Measurements from ENCODE around the gene POLR3H.
"Not testable (repeated sequence)": the region's sequence is repeated elsewhere in the genome, so short reads cannot be mapped to it uniquely, and the experiment has no call there.

The POLR3H gene, protein sequence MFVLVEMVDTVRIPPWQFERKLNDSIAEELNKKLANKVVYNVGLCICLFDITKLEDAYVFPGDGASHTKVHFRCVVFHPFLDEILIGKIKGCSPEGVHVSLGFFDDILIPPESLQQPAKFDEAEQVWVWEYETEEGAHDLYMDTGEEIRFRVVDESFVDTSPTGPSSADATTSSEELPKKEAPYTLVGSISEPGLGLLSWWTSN

DNA sequence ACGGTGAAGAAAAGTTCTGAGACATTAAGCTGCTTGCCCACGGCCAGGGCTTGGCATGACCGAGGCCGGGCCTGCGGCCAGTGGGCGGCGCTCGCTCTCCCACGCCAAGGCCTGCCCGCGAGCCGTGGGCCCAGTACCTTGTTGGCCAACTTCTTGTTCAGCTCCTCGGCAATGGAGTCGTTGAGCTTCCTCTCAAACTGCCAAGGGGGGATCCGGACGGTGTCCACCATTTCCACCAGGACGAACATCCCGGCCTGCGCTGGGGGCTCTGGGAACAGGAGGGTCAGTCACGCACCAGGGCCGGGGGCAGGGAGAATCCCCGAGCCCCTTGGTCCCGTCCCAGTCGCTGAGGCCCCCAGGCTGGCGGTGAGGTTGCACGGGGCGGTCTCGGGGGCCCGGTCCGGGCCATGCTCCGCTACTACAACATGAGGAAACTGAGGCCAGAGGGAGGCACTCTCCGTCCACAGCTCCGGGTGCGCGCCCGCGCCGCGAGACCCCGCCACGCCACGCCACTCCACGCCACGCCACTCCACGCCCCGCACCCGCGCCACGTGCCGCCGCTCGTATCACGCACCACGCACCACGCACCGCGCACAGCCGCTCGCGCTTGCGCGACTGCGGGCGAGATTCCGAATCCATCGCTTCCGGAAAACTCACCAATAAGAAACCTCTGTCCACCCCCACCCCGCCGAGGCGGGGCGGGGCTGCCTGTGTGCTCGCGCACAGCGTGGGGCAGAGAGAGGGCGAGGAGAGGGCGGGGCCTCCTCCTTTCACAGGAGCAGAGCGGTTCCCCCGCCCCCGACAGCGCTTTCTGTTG is at the start of gene POLR3H:
POLR3H (minus strand) TSS at position 617 of the 817 bp plus-strand sequence; CDS start at position 248, 369 bp downstream.
- H3K4me1 ChIP-seq (ENCODE audit: insufficient read depth, low read length), result peaks cover 18% of the 10 kb centered on the region
- peaks cover 4% of the 10 kb centered on the region for H3K36me3 ChIP-seq (ENCODE audit: insufficient read depth, low read length)
- peak within 1 kb of the TSS; percentile 66 for H3K4me3 ChIP-seq (ENCODE audit: low read length)
- no peaks in the 10 kb centered on the region for H3K27me3 ChIP-seq (ENCODE audit: insufficient read depth, low read length)
- H3K9me3 ChIP-seq (ENCODE audit: low read length), result no peaks in the 10 kb centered on the region
- peak within 1 kb of the TSS; percentile 71 for H2AFZ ChIP-seq (ENCODE audit: low read depth, low read length)

DNA sequence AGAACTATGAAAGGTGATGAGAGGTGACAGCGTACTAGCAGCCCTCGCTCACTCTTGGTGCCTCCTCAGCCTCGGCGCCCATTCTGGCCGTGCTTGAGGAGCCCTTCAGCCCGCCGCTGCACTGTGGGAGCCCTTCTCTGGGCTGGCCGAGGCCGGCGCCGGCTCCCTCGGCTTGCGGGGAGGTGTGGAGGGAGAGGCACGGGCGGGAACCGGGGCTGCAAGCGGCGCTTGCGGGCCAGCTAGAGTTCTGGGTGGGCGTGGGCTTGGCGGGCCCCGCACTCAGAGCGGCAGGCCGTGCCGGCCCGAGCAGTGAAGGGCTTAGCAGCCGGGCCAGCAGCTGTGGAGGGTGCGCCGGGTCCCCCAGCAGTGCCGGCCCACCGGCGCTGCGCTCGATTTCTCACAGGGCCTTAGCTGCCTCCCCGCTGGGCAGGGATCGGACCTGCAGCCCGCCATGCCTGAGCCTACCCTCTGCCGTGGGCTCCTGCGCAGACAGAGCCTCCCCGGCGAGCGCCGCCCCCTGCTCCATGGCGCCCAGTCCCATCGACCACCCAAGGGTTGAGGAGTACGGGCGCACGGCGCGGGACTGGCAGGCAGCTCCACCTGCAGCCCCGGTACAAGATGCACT is 49.2 kb upstream of the POLR3H start:
- not testable (repeated sequence) for H3K27me3 ChIP-seq (ENCODE audit: insufficient read depth, low read length); H2AFZ ChIP-seq (ENCODE audit: low read depth, low read length); H3K4me3 ChIP-seq (ENCODE audit: low read length); H3K9me3 ChIP-seq (ENCODE audit: low read length); H3K36me3 ChIP-seq (ENCODE audit: insufficient read depth, low read length)
- H3K4me1 ChIP-seq (ENCODE audit: insufficient read depth, low read length), result peaks cover 11% of the 10 kb centered on the region

DNA sequence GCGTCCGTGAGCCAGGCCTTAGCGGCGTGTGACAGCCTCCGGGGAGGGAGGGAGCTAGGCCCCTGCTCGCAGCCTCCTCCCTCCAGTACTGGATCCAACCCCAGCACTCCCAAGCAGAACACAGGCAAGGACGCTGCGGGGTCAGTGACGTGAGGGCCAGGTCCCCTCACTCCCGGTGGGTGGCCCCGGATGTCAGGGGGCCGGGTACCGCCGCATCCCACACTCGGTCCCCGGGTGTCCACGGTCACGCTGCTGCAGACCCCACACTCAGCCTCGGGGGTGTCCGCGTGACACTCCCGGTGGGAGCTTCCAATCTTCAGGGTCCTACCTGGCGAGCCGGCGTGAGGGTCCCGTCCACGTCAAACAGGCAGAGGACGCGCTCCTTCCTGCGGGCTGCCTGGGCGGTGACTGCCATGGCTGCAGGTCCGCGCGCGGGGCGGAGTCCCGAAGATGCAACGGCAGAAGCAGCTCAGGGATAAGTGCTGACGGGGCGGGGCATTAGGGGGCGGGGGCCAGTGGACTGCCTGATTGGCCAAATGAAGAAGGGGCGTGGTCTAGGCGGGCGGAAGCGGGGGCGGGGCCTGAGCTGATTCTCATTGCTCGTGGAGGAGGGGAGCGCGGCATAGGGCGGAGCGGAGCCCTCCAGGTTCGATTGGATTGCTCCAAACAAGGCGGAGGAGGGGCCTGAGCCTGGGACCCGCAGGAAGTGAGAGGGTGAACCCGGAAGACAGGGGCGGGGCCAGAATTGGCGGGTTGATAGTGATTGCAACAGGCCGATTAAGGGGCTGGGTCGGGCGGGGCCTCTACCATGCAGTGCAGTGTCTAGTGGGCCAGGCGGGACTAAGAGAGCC is 45.3 kb upstream of the POLR3H start, which contains the start of gene PMM1:
PMM1 (minus strand) TSS at position 450 of the 851 bp plus-strand sequence; CDS start at position 415, 35 bp downstream.
- no peaks in the 10 kb centered on the region for H3K9me3 ChIP-seq (ENCODE audit: low read length)
- peaks cover 10% of the 10 kb centered on the region for H3K4me1 ChIP-seq (ENCODE audit: insufficient read depth, low read length)
- H3K4me3 ChIP-seq (ENCODE audit: low read length), result peak within 1 kb of the TSS; percentile 77
- H3K27me3 ChIP-seq (ENCODE audit: insufficient read depth, low read length), result no peaks in the 10 kb centered on the region
- peak within 1 kb of the TSS; percentile 27 for H2AFZ ChIP-seq (ENCODE audit: low read depth, low read length)
- H3K36me3 ChIP-seq (ENCODE audit: insufficient read depth, low read length), result peaks cover 4% of the 10 kb centered on the region

DNA sequence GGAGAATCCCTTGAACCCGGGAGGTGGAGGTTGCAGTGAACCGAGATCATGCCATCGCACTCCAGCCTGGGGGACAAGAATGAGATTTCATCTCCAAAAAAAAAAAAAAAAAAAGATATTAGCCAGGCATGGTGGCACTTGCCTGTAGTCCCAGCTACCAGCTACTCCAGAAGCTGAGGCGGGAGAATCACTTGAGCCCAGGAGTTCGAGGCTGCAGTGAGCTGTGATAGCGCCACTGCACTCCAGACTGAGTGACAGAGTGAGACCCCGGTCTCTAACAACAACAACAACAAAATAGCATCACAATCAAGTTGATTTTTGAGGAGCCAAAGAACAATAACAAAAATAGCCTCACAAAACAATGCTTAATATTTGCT is 43.1 kb upstream of the POLR3H start:
- Histone ChIP-seq H3K4me3 (ENCODE audit: low read length) (no peak overlapping the region), H2AFZ (ENCODE audit: low read depth, low read length) (no peak overlapping the region), H3K4me1 (ENCODE audit: insufficient read depth, low read length) (peaks cover 10% of the 10 kb centered on the region), H3K27me3 (ENCODE audit: insufficient read depth, low read length) (no peaks in the 10 kb centered on the region), H3K36me3 (ENCODE audit: insufficient read depth, low read length) (peaks cover 10% of the 10 kb centered on the region), H3K9me3 (ENCODE audit: low read length) (no peaks in the 10 kb centered on the region)

DNA sequence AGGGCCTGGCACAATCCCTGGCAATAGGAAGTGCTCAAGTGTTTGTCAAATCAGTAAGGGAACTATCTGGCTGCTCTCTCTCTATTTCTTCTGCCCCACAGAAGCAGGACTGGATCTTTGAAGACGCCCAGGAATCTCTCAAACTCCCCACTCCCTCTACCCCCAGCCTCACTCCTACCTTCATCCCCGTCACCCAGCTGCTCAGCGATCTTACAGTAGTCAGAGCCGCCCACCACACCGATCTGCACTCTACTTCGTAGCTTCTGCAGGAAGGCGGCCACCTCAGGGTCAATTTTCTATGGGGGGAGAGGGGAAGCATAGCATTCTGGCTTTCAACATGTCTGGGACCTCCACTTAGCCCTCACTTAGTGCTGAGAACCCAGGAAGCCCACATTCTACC is 41.6 kb upstream of the POLR3H start:
- Histone ChIP-seq H2AFZ (ENCODE audit: low read depth, low read length) (no peak overlapping the region), H3K4me3 (ENCODE audit: low read length) (no peak overlapping the region), H3K4me1 (ENCODE audit: insufficient read depth, low read length) (peaks cover 10% of the 10 kb centered on the region), H3K27me3 (ENCODE audit: insufficient read depth, low read length) (no peaks in the 10 kb centered on the region), H3K9me3 (ENCODE audit: low read length) (no peaks in the 10 kb centered on the region), H3K36me3 (ENCODE audit: insufficient read depth, low read length) (peaks cover 10% of the 10 kb centered on the region)

DNA sequence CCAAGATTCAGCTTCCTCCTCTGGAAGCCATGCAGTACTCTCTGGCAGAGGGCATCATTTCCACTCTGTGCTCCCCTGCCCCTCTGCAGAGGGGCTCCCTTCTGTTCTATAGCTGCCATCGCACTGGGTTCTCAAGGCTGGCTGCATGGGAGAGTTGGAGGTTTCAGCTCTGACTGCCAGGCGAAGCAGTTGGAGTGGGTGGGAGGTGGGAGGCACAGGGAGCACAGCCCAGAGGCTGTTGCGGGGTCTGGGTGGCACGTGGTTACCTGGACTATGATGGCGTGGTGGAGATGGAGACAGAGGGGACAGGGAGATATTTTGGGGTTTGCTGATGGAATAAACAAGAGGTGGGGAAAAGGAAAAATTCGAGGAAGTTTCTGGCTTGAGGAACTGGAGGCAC is 40.6 kb upstream of the POLR3H start:
- Histone ChIP-seq H3K4me3 (ENCODE audit: low read length) (no peak overlapping the region), H3K27me3 (ENCODE audit: insufficient read depth, low read length) (no peaks in the 10 kb centered on the region), H3K4me1 (ENCODE audit: insufficient read depth, low read length) (peaks cover 8% of the 10 kb centered on the region), H3K9me3 (ENCODE audit: low read length) (no peaks in the 10 kb centered on the region), H2AFZ (ENCODE audit: low read depth, low read length) (no peak overlapping the region), H3K36me3 (ENCODE audit: insufficient read depth, low read length) (peaks cover 13% of the 10 kb centered on the region)

DNA sequence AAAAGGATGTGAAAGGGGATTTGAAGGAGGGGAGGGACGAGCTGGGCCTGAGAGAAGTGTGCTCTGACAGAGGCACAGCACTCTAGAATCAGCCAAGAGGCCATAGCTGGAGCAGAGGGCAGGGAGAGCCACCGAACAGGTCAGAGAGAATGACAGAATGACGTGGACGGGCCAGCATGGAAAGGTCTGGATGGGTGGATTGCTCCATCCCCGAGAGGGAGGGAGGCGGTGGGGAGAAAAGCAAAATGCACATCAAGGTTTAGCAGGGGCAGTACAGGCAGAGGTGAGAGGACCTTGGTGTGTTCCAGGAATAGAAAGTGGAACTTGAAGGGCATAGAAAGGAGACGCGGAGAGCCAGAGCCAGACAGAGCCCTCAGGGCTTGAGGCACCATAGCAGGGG is 38.4 kb upstream of the POLR3H start:
- H3K36me3 ChIP-seq (ENCODE audit: insufficient read depth, low read length), result peaks cover 24% of the 10 kb centered on the region
- H3K4me3 ChIP-seq (ENCODE audit: low read length), result no peak overlapping the region
- H2AFZ ChIP-seq (ENCODE audit: low read depth, low read length), result no peak overlapping the region
- H3K4me1 ChIP-seq (ENCODE audit: insufficient read depth, low read length), result no peaks in the 10 kb centered on the region
- no peaks in the 10 kb centered on the region for H3K27me3 ChIP-seq (ENCODE audit: insufficient read depth, low read length)
- H3K9me3 ChIP-seq (ENCODE audit: low read length), result no peaks in the 10 kb centered on the region

DNA sequence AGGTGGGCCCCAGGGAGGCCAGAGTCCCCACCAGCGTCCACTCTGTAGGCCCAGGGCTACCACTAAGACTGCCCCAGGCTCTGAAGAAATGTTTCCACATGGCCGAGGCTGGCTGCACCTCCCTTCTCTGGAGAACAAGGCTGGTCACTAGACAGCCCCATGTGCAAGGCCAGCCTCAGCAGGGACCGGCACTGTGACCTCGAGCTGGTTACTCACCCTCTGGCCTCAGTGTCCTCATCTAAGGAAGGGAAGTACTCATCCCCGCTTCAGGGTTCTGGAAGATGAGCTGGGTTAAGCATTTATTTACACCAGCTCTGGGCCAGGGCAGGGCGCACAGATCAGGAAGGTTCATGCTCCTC is 35.7 kb upstream of the POLR3H start:
- Histone ChIP-seq H2AFZ (ENCODE audit: low read depth, low read length) (no peak overlapping the region), H3K27me3 (ENCODE audit: insufficient read depth, low read length) (no peaks in the 10 kb centered on the region), H3K4me3 (ENCODE audit: low read length) (no peak overlapping the region), H3K4me1 (ENCODE audit: insufficient read depth, low read length) (no peaks in the 10 kb centered on the region), H3K9me3 (ENCODE audit: low read length) (no peaks in the 10 kb centered on the region), H3K36me3 (ENCODE audit: insufficient read depth, low read length) (peaks cover 34% of the 10 kb centered on the region)

DNA sequence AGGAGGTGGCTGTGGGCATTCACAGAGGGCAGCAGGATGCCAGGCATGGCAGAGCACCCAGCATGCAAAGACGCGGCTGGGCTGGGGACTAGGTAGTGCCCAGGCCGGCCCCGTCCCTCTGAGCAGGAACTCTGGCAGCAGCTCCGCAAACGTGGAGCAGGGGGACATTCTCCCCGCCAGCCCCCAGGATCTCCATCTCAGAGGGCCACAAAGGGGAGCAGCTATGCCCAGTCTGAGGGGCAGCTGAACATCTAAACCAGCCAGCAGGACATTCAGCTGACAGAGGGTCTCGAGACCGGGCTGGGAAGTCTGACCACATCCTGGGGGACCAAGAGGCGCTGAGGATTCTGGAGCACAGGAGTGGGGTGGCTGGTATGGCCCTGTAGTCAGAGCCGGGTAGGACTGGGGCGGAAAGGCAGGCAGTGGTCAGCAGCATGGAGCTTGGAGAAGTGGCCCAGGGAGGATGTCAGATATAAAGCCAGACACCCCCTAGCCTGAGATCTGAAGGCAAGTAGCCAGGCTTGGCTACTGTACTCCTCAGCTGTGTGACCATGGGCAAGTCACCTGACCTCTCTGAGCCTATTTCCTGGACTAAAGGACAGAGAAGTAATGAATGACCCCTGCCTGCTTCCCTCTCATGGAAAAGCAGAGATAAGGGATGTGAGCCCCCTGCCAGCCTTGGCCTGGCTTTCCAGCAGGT is 35.2 kb upstream of the POLR3H start:
- H3K4me1 ChIP-seq (ENCODE audit: insufficient read depth, low read length), result no peaks in the 10 kb centered on the region

DNA sequence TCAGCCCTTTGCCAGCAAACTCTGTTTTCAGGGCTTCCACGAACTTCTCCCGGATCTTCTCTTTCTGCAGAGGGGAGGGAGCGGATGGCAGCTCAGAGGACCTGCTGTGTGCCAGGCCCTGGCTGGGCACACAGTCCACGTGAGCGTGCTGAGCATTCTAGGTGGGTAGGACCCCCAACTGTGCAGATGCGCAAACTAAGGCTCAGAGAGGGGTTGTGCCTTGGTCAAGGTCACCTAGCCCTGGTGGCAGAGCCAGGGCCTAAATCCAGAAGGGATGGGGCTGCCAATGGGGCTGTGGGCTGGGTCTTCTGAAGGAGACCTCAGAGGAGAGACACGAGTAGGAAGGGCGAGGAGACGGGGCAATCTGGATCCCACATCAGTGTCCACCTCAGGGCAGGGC is 34.5 kb upstream of the POLR3H start:
- Histone ChIP-seq H3K9me3 (ENCODE audit: low read length) (no peaks in the 10 kb centered on the region), H3K27me3 (ENCODE audit: insufficient read depth, low read length) (no peaks in the 10 kb centered on the region), H2AFZ (ENCODE audit: low read depth, low read length) (no peak overlapping the region), H3K4me3 (ENCODE audit: low read length) (no peak overlapping the region), H3K36me3 (ENCODE audit: insufficient read depth, low read length) (peaks cover 27% of the 10 kb centered on the region), H3K4me1 (ENCODE audit: insufficient read depth, low read length) (no peaks in the 10 kb centered on the region)

More for the DNA sequence above, 35.2 kb upstream of the POLR3H start:
- Histone ChIP-seq H3K36me3 (ENCODE audit: insufficient read depth, low read length) (peaks cover 30% of the 10 kb centered on the region), H3K4me3 (ENCODE audit: low read length) (no peak overlapping the region), H3K27me3 (ENCODE audit: insufficient read depth, low read length) (no peaks in the 10 kb centered on the region), H3K9me3 (ENCODE audit: low read length) (no peaks in the 10 kb centered on the region), H2AFZ (ENCODE audit: low read depth, low read length) (no peak overlapping the region)

DNA sequence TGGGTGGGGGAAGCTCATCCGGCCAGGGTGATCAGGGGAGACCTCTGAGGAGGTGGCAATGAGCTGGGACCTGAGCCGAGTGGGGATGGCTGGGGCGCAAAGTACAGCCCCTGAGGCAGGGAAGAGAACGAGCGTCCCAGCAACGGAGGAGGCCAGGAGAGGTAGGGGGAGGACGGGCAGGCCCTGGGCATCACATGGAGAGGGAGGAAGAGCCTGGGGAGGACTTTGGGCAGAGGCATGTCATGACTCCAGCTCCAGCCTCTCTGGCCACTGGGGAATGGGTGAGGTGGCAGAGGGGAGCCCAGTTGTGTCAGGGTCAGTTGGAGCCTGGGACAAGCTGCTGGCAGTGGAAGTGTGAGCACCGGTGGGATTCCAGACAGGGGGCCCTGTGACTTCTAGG is 33.8 kb upstream of the POLR3H start:
- H2AFZ ChIP-seq (ENCODE audit: low read depth, low read length), result no peak overlapping the region
- H3K9me3 ChIP-seq (ENCODE audit: low read length), result no peaks in the 10 kb centered on the region
- peaks cover 27% of the 10 kb centered on the region for H3K36me3 ChIP-seq (ENCODE audit: insufficient read depth, low read length)
- no peaks in the 10 kb centered on the region for H3K27me3 ChIP-seq (ENCODE audit: insufficient read depth, low read length)
- no peaks in the 10 kb centered on the region for H3K4me1 ChIP-seq (ENCODE audit: insufficient read depth, low read length)
- no peak overlapping the region for H3K4me3 ChIP-seq (ENCODE audit: low read length)

DNA sequence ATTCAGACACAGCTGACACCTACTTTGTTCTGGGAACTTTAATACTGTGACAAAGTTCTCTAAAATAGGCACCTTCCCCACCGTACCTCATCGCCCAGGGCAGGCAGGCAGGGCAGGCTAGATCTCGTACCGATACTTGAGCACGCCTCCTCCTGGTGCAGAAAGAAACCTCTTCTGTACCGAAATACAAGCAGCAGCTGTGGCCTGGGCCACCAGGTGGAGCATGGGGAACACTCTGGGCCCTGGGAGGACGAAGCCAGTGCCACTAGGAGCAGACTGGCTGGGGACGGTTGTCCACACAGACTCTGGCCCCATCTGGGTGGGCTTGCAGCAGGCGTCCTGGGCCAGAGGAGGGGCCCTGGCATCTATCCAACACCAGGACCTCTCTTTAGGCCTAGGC is 32.6 kb upstream of the POLR3H start:
- Histone ChIP-seq H3K4me3 (ENCODE audit: low read length) (no peak overlapping the region), H3K36me3 (ENCODE audit: insufficient read depth, low read length) (peaks cover 25% of the 10 kb centered on the region), H3K9me3 (ENCODE audit: low read length) (no peaks in the 10 kb centered on the region), H3K4me1 (ENCODE audit: insufficient read depth, low read length) (no peaks in the 10 kb centered on the region), H3K27me3 (ENCODE audit: insufficient read depth, low read length) (no peaks in the 10 kb centered on the region), H2AFZ (ENCODE audit: low read depth, low read length) (no peak overlapping the region)

Measured in neuron (in vitro differentiated cells).